Measurements from ENCODE around the gene ADTRP. TPM values are rescaled to one million over a fixed set of nuclear protein-coding genes. Genes with fewer than 3 reads are reported as not detected.

Gene ADTRP
- total RNA-seq, 4 donors from 2014 or later, result 0.66 to 0.92 TPM; not detected in 2

GRCh38 chr6:11810854-11811643 is 32.4 kb upstream of the ADTRP start:
- DNase-seq (ENCODE audit: extremely low spot score), result peak; percentile 90
- peak overlapping the region in 2 of 4 donors; percentile 44 to 52 for H3K27ac ChIP-seq (replicated peaks in 1 of 4)
- TF ChIP-seq EP300 (IDR thresholded peaks at IDR 0.05), result no peak
- no peak for TF ChIP-seq CTCF (IDR thresholded peaks at IDR 0.05)
- no peak for TF ChIP-seq POLR2A (IDR thresholded peaks at IDR 0.05; ENCODE audit: low read depth)
- no peak for TF ChIP-seq POLR2AphosphoS5 (IDR thresholded peaks at IDR 0.05)
- intact Hi-C loops (cut with DNase I), result no loop called here
- H3K4me1 ChIP-seq, result peaks cover 8 to 19% (median 16%) of the 10 kb centered on the region in 4 donors
- H3K4me3 ChIP-seq, result no peak overlapping the region
- WGBS, result 68% methylated on average over 12 of the region's 12 CpGs
- H3K36me3 ChIP-seq, result no peaks in the 10 kb centered on the region
- no peaks in the 10 kb centered on the region for H3K9me3 ChIP-seq
- H3K27me3 ChIP-seq, result no peaks in the 10 kb centered on the region

GRCh38 chr6:11810039-11810541 is 31.5 kb upstream of the ADTRP start:
- 0% methylated on average over 1 of the region's 1 CpG for WGBS
- intact Hi-C loops (cut with DNase I), result no loop called here

GRCh38 chr6:11808054-11808453 is 29.5 kb upstream of the ADTRP start:
- H3K36me3 ChIP-seq, result no peaks in the 10 kb centered on the region
- H3K4me3 ChIP-seq, result no peak overlapping the region
- no peaks in the 10 kb centered on the region for H3K9me3 ChIP-seq
- WGBS, result 92% methylated on average over 8 of the region's 8 CpGs
- no peaks in the 10 kb centered on the region for H3K27me3 ChIP-seq
- peaks cover 8 to 19% (median 16%) of the 10 kb centered on the region in 4 donors for H3K4me1 ChIP-seq
- intact Hi-C loops (cut with DNase I), result no loop called here
- TF ChIP-seq EP300 (IDR thresholded peaks at IDR 0.05), result no peak
- no peak for TF ChIP-seq CTCF (IDR thresholded peaks at IDR 0.05)
- TF ChIP-seq POLR2A (IDR thresholded peaks at IDR 0.05; ENCODE audit: low read depth), result no peak
- no peak for TF ChIP-seq POLR2AphosphoS5 (IDR thresholded peaks at IDR 0.05)
- peak; percentile 66 for DNase-seq (ENCODE audit: extremely low spot score)
- H3K27ac ChIP-seq (replicated peaks in 1 of 4), result no peak overlapping the region

More at GRCh38 chr6:11810039-11810541, 31.5 kb upstream of the ADTRP start:
- Histone ChIP-seq H3K4me1 (peaks cover 8 to 19% (median 16%) of the 10 kb centered on the region in 4 donors), H3K27ac (replicated peaks in 1 of 4) (peak overlapping the region; percentile 44 to 54 (median 48)), H3K27me3 (no peaks in the 10 kb centered on the region), H3K9me3 (no peaks in the 10 kb centered on the region), H3K36me3 (no peaks in the 10 kb centered on the region), H3K4me3 (no peak overlapping the region)
- TF ChIP-seq POLR2AphosphoS5 (IDR thresholded peaks at IDR 0.05) (peak; percentile 13 to 31), POLR2A (IDR thresholded peaks at IDR 0.05; ENCODE audit: low read depth) (no peak)
- DNase-seq (ENCODE audit: extremely low spot score), result peak; percentile 89

- TF ChIP-seq EP300 (IDR thresholded peaks at IDR 0.05), result no peak
- 86% methylated on average over 15 of the region's 15 CpGs for WGBS
- peaks cover 8 to 19% (median 15%) of the 10 kb centered on the region in 4 donors for H3K4me1 ChIP-seq
- no peaks in the 10 kb centered on the region for H3K9me3 ChIP-seq
- H3K27me3 ChIP-seq, result no peaks in the 10 kb centered on the region
- intact Hi-C loops (cut with DNase I), result no loop called here
- no peak overlapping the region for H3K27ac ChIP-seq (replicated peaks in 1 of 4)
- no peak overlapping the region for H3K4me3 ChIP-seq
- peak; percentile 83 for DNase-seq (ENCODE audit: extremely low spot score)
- no peaks in the 10 kb centered on the region for H3K36me3 ChIP-seq
Observed at GRCh38 chr6:11806561-11807317, 28.1 kb upstream of the ADTRP start.

- no peaks in the 10 kb centered on the region for H3K27me3 ChIP-seq
- no peak for TF ChIP-seq CTCF (IDR thresholded peaks at IDR 0.05)
- no peak for TF ChIP-seq EP300 (IDR thresholded peaks at IDR 0.05)
- TF ChIP-seq POLR2AphosphoS5 (IDR thresholded peaks at IDR 0.05), result no peak
- no peak for TF ChIP-seq POLR2A (IDR thresholded peaks at IDR 0.05; ENCODE audit: low read depth)
Observed at GRCh38 chr6:11805259-11806053, 26.9 kb upstream of the ADTRP start.

More at GRCh38 chr6:11805259-11806053, 26.9 kb upstream of the ADTRP start:
- Histone ChIP-seq H3K27ac (replicated peaks in 1 of 4) (no peak overlapping the region), H3K4me1 (peaks cover 8 to 14% (median 11%) of the 10 kb centered on the region in 4 donors), H3K4me3 (no peak overlapping the region), H3K36me3 (no peaks in the 10 kb centered on the region), H3K9me3 (no peaks in the 10 kb centered on the region)
- intact Hi-C loops (cut with DNase I), result no loop called here
- DNase-seq (ENCODE audit: extremely low spot score), result peak; percentile 78
- 92% methylated on average over 13 of the region's 13 CpGs for WGBS

Measured in esophagus muscularis mucosa (tissue), 4 donors.